A549 (cell line): ENCODE results near the gene TEDC1. TPM values are rescaled to one million over a fixed set of nuclear protein-coding genes. Genes with fewer than 3 reads are reported as not detected.

Experiments
- ATAC-seq, 2 experiments: fragments of 200-7000 bp in 1 of 2; fragments of >200 bp in 1 of 2; cut with Nextera tagmentation in 1 of 2; cut with Tn5 transposase in 1 of 2; 3 replicates each; pipeline versions ENCODE4 v1.8.0 to v1.9.1; 2018 to 2020; ENCODE audit warnings: mild to moderate bottlenecking in 1 of 2, moderate library complexity in 1 of 2
- CTCF ChIA-PET: fragments of 300-600 bp; sonication (Branson Sonifier 250); formaldehyde crosslinking; extraction: SDS; loops from one replicate; lab custom pipeline; 2021; ENCODE audit warnings: antibody characterized with exemption, inconsistent platforms; lab: Yijun Ruan, JAX
- POLR2A ChIA-PET: fragments of 350-600 bp; formaldehyde crosslinking; extraction: SDS; loops from one replicate; lab custom pipeline; 2021; ENCODE audit warnings: antibody characterized with exemption, inconsistent platforms; lab: Yijun Ruan, JAX
- DNase-seq, 2 experiments: peaks; one replicate each; pipeline versions ENCODE4 v3.0.0 to v3.0.0-alpha.2; 2011 to 2016; ENCODE audit warnings: low read depth in 1 of 2, low spot score in 1 of 2
- FAIRE-seq: peaks from 2 replicates; lab custom pipeline; 2011; peaks lifted over from hg19 to GRCh38; lab: Jason Lieb, UNC
- H3K27ac ChIP-seq, 2 experiments: fragments of >200 bp; sonication (Bioruptor Twin); formaldehyde crosslinking; 3 replicates each; pipeline ENCODE4 v1.5.1; 2016 to 2017
- H3K4me1 ChIP-seq: fragments of >200 bp; sonication (Bioruptor Twin); formaldehyde crosslinking; 3 replicates; pipeline ENCODE4 v1.6.1; 2016
- H3K4me2 ChIP-seq: fragments of >200 bp; sonication (Bioruptor Twin); formaldehyde crosslinking; 3 replicates; pipeline ENCODE4 v1.6.1; 2016
- H3K4me3 ChIP-seq: fragments of >200 bp; sonication (Bioruptor Twin); formaldehyde crosslinking; 3 replicates; pipeline ENCODE4 v1.5.1; 2016
- H3K9me3 ChIP-seq: fragments of >200 bp; sonication (Bioruptor Twin); formaldehyde crosslinking; 3 replicates; pipeline ENCODE4 v1.6.1; 2016
- BHLHE40 ChIP-seq: IDR thresholded peaks from 2 replicates; pipeline ENCODE4 v1.6.1; 2012; ENCODE audit warnings: low read depth, low read length, inconsistent platforms
- CEBPB ChIP-seq, 2 experiments: fragments of >200 bp in 1 of 2; sonication (Bioruptor Twin) in 1 of 2; formaldehyde crosslinking in 1 of 2; IDR thresholded peaks; 2 replicates each; pipeline ENCODE4 v1.6.1; 2012 to 2016
- CHD2 ChIP-seq: fragments of 150-350 bp; IDR thresholded peaks from 2 replicates; pipeline ENCODE4 v1.6.1; 2014; ENCODE audit warnings: low read length; ENCODE audit not compliant: partially characterized antibody
- EP300 ChIP-seq, 2 experiments: fragments of >200 bp; sonication (Bioruptor Twin); formaldehyde crosslinking; IDR thresholded peaks; 2 replicates in 1 of 2; 3 replicates in 1 of 2; pipeline ENCODE4 v1.6.1; 2016 to 2017
- ESRRA ChIP-seq: fragments of 150-350 bp; IDR thresholded peaks from 2 replicates; pipeline ENCODE4 v1.6.1; 2014; ENCODE audit warnings: mild to moderate bottlenecking, low read length, borderline replicate concordance
- FOSL2 ChIP-seq, 2 experiments: fragments of 450-650 bp in 1 of 2; fragments of >200 bp in 1 of 2; sonication (Bioruptor Twin) in 1 of 2; formaldehyde crosslinking; IDR thresholded peaks; 2 replicates each; pipeline versions ENCODE4 v1.5.0 to v1.6.1; 2016 to 2020; ENCODE audit warnings: mild to moderate bottlenecking in 1 of 2, moderate library complexity in 1 of 2
- HDAC2 ChIP-seq: fragments of 200-600 bp; sonication (generic); IDR thresholded peaks from 2 replicates; pipeline ENCODE4 v1.6.1; 2016
- HOXA7 ChIP-seq: fragments of 250-450 bp; sonication (Bioruptor Pico); IDR thresholded peaks from 2 replicates; pipeline ENCODE4 v1.5.0; 2020; ENCODE audit warnings: mild to moderate bottlenecking, moderate library complexity
- JUN ChIP-seq, 2 experiments: fragments of >200 bp; sonication (Bioruptor Twin); formaldehyde crosslinking; IDR thresholded peaks; 2 replicates in 1 of 2; 3 replicates in 1 of 2; pipeline ENCODE4 v1.6.1; 2016 to 2017
- MAFK ChIP-seq: fragments of 450-650 bp; IDR thresholded peaks from 2 replicates; pipeline ENCODE4 v1.6.1; 2014; ENCODE audit not compliant: partially characterized antibody
- MAZ ChIP-seq: fragments of 150-350 bp; IDR thresholded peaks from 2 replicates; pipeline ENCODE4 v1.6.1; 2014; ENCODE audit warnings: antibody characterized with exemption, low read depth, low read length, borderline replicate concordance
- NFE2L2 ChIP-seq: fragments of 150-350 bp; conservative IDR thresholded peaks from 2 replicates; pipeline ENCODE4 v1.6.1; 2014; ENCODE audit warnings: low read length
- NPAS2 ChIP-seq: fragments of 250-450 bp; sonication (Bioruptor Pico); IDR thresholded peaks from 2 replicates; pipeline ENCODE4 v1.8.0; 2022; ENCODE audit warnings: mild to moderate bottlenecking, moderate library complexity, borderline replicate concordance
- NR3C1 ChIP-seq: fragments of >200 bp; sonication (Bioruptor Twin); formaldehyde crosslinking; IDR thresholded peaks from 3 replicates; pipeline ENCODE4 v1.6.1; 2017
- PHF8 ChIP-seq: fragments of 200-600 bp; sonication (generic); IDR thresholded peaks from 2 replicates; pipeline ENCODE4 v1.6.1; 2016; ENCODE audit warnings: low read depth, mild to moderate bottlenecking, antibody characterized with exemption, moderate library complexity, borderline replicate concordance
- POLR2A ChIP-seq: IDR thresholded peaks from 2 replicates; pipeline ENCODE4 v1.6.1; 2012; ENCODE audit warnings: mild to moderate bottlenecking, low read length
- RARB ChIP-seq: fragments of 250-450 bp; sonication (Bioruptor Pico); IDR thresholded peaks from 2 replicates; pipeline ENCODE4 v1.8.0; 2021; ENCODE audit warnings: mild to moderate bottlenecking, moderate library complexity
- RFX5 ChIP-seq: fragments of 450-650 bp; IDR thresholded peaks from 2 replicates; pipeline ENCODE4 v1.7.1; 2014; ENCODE audit warnings: antibody characterized with exemption, mild to moderate bottlenecking, moderate library complexity
- RNF2 ChIP-seq: fragments of 200-600 bp; sonication (generic); IDR thresholded peaks from 2 replicates; pipeline ENCODE4 v1.6.1; 2016; ENCODE audit warnings: low read depth, mild to moderate bottlenecking, antibody characterized with exemption, moderate library complexity, borderline replicate concordance
- TFCP2L1 ChIP-seq: fragments of 250-450 bp; sonication (Bioruptor Pico); IDR thresholded peaks from 2 replicates; pipeline ENCODE4 v1.5.0; 2021; ENCODE audit warnings: mild to moderate bottlenecking
- ZNF302 ChIP-seq: fragments of 250-450 bp; sonication (Bioruptor Pico); IDR thresholded peaks from 2 replicates; pipeline ENCODE4 v1.9.0; 2021; ENCODE audit warnings: inconsistent platforms, mild to moderate bottlenecking, moderate library complexity
- ZSCAN20 ChIP-seq: fragments of 250-450 bp; sonication (Bioruptor Pico); IDR thresholded peaks from 2 replicates; pipeline ENCODE4 v1.8.0; 2022; ENCODE audit warnings: mild to moderate bottlenecking, moderate library complexity
- WGBS: methylation state at CpG from one replicate; pipeline ENCODE4 v1.1.6; 2017; ENCODE audit errors: missing lambda C conversion rate; 5-methylcytosine and 5-hydroxymethylcytosine counted together
- polyA plus RNA-seq, 4 experiments: library from polyadenylated mRNA; depleted of rRNA in 3 of 4; stranded (reverse); fragments of >200 nt; fragmentation: RNase III in 1 of 4; extraction: RNeasy Plus Mini Kit Qiagen cat#74134 plus additional on column Dnase treatment in 1 of 4; gene quantifications; 2 replicates in 3 of 4; 3 replicates in 1 of 4; pipeline ENCODE4 v1.2.3, GENCODE V29; 2011 to 2017
- TF ChIP-seq, protein P1 (sequence below): fragments of >200 bp; sonication (Bioruptor Twin); formaldehyde crosslinking; IDR thresholded peaks from 2 replicates; pipeline ENCODE4 v1.6.1; 2016
- TF ChIP-seq, protein P2 (sequence below): IDR thresholded peaks from 2 replicates; pipeline ENCODE4 v1.6.1; 2012
- TF ChIP-seq, protein P3 (sequence below): fragments of >200 bp; sonication (Bioruptor Twin); formaldehyde crosslinking; IDR thresholded peaks from 3 replicates; pipeline ENCODE4 v1.6.1; 2016
- TF ChIP-seq, protein P4 (sequence below): fragments of 250-450 bp; sonication (Bioruptor Pico); IDR thresholded peaks from 2 replicates; pipeline ENCODE4 v1.5.0; 2021; ENCODE audit warnings: mild to moderate bottlenecking, moderate library complexity, borderline replicate concordance

The TEDC1 gene
- polyA plus RNA-seq, 2 of the 4 experiments (the other 2 are of a cell fraction), result 12.7 to 39.6 TPM

DNA sequence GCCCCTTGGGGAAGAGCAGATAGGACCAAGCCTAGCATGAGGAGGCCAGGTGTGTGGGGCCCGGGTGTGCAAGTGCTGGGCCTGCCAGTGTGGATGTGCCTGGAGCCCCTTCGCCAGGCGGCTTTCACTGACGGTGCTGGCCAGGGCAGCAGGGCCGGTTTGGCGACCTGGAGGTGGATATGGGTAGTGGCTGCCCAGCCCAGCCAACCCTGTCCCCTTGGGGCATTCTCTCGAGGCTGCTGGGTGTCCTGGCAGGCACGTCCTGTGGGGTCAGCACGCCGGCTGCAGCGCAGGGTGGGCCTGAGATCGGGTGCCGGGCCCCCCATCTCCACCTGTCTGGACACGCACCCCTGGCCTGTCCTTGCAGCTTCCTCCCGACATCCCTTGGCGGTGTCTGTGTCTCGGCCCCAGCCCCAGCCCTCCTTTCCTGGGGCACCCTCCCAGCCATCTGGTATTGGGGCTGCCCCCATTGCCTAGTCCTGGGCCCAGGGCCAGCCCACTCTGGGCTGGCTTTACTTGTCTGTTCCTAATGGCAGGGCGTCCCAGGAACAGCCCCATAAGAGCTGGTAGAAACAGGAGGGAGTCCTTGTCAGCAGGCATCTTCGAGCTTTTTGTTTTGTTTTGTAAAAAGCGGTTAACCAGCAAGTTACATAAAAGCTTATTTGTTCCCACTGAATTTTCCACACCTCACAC lies 23.7 kb upstream of the TEDC1 start (continued):
- TF ChIP-seq MAFK (no peak), PHF8 (no peak), ZSCAN20 (CRISPR knock-in tag) (no peak)

DNA sequence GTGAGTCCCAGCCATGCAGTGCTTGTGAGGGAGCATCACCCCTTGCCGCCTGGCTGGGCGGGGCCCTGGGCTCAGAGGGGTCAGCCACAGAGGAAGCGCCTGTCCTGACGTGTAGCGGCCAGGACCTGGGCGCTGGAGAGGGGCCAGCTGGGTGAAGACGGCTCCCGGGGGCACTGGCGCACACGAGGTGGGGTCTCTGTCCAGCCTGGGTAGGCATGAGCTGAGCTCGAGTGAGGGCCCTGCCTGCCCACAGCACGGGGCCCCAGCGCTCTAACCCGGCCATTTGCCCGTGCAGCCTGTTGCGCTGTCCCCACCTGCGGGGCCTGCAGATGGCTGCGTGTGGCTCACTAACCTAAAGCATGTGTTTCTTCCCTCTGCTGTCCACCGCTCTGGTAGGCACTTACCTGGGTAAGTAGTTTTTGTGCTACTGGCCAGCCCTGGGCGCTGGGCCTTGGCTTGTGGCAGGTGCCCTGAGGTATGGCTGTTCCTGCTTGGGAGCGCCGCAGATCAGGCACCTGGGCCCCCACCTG lies 23.0 kb upstream of the TEDC1 start:
- Histone ChIP-seq H3K4me3 (no peak overlapping the region), H3K4me1 (peaks cover 33% of the 10 kb centered on the region), H3K27ac (no peak overlapping the region), H3K9me3 (no peaks in the 10 kb centered on the region), H3K4me2 (no peak overlapping the region)
- POLR2A ChIA-PET, result no interaction called here
- no peak for DNase-seq
- no peak for TF ChIP-seq POLR2A
- no peak for TF ChIP-seq ZNF302 (CRISPR knock-in tag)
- TF ChIP-seq TFCP2L1 (CRISPR knock-in tag), result no peak
- TF ChIP-seq RARB, result no peak
- no peak for TF ChIP-seq PHF8
- TF ChIP-seq, protein P1, sequence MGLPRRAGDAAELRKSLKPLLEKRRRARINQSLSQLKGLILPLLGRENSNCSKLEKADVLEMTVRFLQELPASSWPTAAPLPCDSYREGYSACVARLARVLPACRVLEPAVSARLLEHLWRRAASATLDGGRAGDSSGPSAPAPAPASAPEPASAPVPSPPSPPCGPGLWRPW, result no peak
- TF ChIP-seq FOSL2 (IDR thresholded peaks at IDR 0.05), result no peak
- no peak for TF ChIP-seq FOSL2 (CRISPR knock-in tag; IDR thresholded peaks at IDR 0.05)
- TF ChIP-seq NPAS2, result no peak
- CTCF ChIA-PET, result interaction anchor here (1.5 to 9.6 kb wide), 3 partner anchors 9 to 22 kb away, joined by 4 to 107 read pairs (median 58); partner anchors contain the start of gene TEDC1
- no peak for ATAC-seq
- FAIRE-seq, result no peak
- whole genome bisulfite sequencing, result 86% methylated on average over 13 of the region's 22 CpGs

DNA sequence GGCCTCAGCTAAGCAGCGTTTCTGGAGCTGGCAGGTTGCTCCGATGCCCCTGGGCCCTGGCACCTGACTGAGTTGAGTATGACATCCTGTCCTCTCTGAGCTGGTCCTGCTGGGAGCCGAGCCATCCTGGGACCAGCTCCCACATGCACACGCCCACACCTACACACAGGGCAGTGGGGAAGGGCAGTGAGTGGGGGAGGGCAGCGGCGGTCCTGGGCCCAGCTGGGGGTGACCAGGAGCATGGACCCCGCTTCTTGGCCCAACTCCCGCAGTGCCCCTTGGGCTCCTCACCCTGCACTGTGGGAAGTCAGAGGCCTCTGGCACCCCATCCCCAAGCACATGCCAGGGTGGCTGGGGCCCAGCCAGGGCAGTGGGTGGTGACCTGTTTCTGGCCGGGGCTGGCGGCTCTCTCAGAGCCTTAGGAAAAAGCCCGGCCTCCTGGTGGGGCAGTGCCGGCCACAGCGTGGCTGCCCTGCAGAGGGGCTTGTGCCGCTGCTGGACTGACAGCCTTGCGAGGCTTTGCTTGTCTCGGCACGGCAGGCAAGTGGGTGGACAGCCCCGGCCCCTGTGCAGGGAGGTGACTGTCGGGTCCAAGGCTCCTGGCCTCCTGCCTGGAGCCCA lies 22.3 kb upstream of the TEDC1 start:
- FAIRE-seq, result no peak
- 83% methylated on average over 8 of the region's 19 CpGs for WGBS
- no peak overlapping the region for H3K27ac ChIP-seq
- H3K9me3 ChIP-seq, result no peaks in the 10 kb centered on the region
- ChIA-PET POLR2A (no interaction called here), CTCF (interaction anchor here (0.9 to 9.6 kb wide), 7 partner anchors 8 to 59 kb away, joined by 3 to 107 read pairs (median 18); partner anchors contain the start of gene TEDC1)
- no peak for ATAC-seq
- no peak for DNase-seq
- peaks cover 40% of the 10 kb centered on the region for H3K4me1 ChIP-seq
- H3K4me3 ChIP-seq, result no peak overlapping the region
- TF ChIP-seq, protein P2, sequence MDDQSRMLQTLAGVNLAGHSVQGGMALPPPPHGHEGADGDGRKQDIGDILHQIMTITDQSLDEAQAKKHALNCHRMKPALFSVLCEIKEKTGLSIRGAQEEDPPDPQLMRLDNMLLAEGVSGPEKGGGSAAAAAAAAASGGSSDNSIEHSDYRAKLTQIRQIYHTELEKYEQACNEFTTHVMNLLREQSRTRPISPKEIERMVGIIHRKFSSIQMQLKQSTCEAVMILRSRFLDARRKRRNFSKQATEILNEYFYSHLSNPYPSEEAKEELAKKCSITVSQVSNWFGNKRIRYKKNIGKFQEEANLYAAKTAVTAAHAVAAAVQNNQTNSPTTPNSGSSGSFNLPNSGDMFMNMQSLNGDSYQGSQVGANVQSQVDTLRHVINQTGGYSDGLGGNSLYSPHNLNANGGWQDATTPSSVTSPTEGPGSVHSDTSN, result no peak
- no peak for TF ChIP-seq MAZ
- TF ChIP-seq, protein P1, result no peak
- no peak for TF ChIP-seq HOXA7 (CRISPR knock-in tag)
- no peak for TF ChIP-seq MAFK
- TF ChIP-seq NPAS2, result no peak
- TF ChIP-seq TFCP2L1 (CRISPR knock-in tag), result no peak
- TF ChIP-seq EP300 (IDR thresholded peaks at IDR 0.05), result no peak
- TF ChIP-seq CEBPB (IDR thresholded peaks at IDR 0.05), result no peak
- no peak for TF ChIP-seq ESRRA
- no peak for TF ChIP-seq CHD2
- no peak for TF ChIP-seq RNF2
- TF ChIP-seq, protein P3, sequence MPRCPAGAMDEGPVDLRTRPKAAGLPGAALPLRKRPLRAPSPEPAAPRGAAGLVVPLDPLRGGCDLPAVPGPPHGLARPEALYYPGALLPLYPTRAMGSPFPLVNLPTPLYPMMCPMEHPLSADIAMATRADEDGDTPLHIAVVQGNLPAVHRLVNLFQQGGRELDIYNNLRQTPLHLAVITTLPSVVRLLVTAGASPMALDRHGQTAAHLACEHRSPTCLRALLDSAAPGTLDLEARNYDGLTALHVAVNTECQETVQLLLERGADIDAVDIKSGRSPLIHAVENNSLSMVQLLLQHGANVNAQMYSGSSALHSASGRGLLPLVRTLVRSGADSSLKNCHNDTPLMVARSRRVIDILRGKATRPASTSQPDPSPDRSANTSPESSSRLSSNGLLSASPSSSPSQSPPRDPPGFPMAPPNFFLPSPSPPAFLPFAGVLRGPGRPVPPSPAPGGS, result no peak
- TF ChIP-seq, protein P4, sequence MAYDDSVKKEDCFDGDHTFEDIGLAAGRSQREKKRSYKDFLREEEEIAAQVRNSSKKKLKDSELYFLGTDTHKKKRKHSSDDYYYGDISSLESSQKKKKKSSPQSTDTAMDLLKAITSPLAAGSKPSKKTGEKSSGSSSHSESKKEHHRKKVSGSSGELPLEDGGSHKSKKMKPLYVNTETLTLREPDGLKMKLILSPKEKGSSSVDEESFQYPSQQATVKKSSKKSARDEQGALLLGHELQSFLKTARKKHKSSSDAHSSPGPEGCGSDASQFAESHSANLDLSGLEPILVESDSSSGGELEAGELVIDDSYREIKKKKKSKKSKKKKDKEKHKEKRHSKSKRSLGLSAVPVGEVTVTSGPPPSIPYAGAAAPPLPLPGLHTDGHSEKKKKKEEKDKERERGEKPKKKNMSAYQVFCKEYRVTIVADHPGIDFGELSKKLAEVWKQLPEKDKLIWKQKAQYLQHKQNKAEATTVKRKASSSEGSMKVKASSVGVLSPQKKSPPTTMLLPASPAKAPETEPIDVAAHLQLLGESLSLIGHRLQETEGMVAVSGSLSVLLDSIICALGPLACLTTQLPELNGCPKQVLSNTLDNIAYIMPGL (CRISPR knock-in tag), result no peak
- no peak for TF ChIP-seq BHLHE40
- TF ChIP-seq NFE2L2, result no peak
- no peak for TF ChIP-seq HDAC2
- TF ChIP-seq JUN (IDR thresholded peaks at IDR 0.05), result no peak
- no peak for TF ChIP-seq RFX5
- no peak for TF ChIP-seq NR3C1
- H3K4me2 ChIP-seq, result no peak overlapping the region
